Neural cell (in vitro differentiated cells): ENCODE data around the gene BTBD9.

Source experiments
- EP300 ChIP-seq: fragments of 450-650 bp; conservative IDR thresholded peaks from 2 replicates; pipeline ENCODE4 v1.6.1; 2014; ENCODE audit warnings: antibody characterized with exemption, mild to moderate bottlenecking, moderate library complexity; ENCODE audit not compliant: poor library complexity, severe bottlenecking
- MXI1 ChIP-seq: fragments of 450-650 bp; conservative IDR thresholded peaks from 2 replicates; pipeline ENCODE4 v1.6.1; 2014; ENCODE audit warnings: antibody characterized with exemption, mild to moderate bottlenecking; ENCODE audit not compliant: poor library complexity, severe bottlenecking
- POLR2AphosphoS5 ChIP-seq: IDR thresholded peaks from 2 replicates; pipeline ENCODE4 v1.6.1; 2012
- REST ChIP-seq: IDR thresholded peaks from 2 replicates; pipeline ENCODE4 v1.6.1; 2012; ENCODE audit warnings: borderline replicate concordance
- TF ChIP-seq, protein P1 (sequence below): fragments of 450-650 bp; IDR thresholded peaks from 2 replicates; pipeline ENCODE4 v1.5.1; 2014; ENCODE audit warnings: antibody characterized with exemption, mild to moderate bottlenecking, moderate library complexity; ENCODE audit not compliant: poor library complexity, severe bottlenecking

DNA sequence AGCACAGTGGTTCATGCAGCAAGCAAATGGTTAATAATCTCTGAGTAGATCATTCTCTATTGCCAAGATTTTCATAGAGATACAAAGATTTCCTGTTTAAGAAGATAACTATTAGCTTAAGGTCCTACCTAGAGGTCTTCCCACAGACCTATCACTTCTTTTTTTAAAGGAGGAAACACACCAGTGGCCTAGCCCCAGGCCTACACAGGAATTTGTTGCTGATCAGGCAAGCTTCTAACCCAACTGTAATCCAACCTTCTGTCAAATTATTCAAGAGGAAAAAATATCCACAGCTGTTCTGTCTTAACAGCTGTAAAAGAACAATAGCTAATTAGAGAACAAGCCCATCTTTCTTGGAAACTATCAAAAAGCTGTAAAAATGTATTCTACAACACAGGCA, 332.8 kb downstream of the BTBD9 start:
- TF ChIP-seq POLR2AphosphoS5, result no peak
- TF ChIP-seq REST, result no peak
- TF ChIP-seq MXI1, result no peak
- TF ChIP-seq, protein P1, sequence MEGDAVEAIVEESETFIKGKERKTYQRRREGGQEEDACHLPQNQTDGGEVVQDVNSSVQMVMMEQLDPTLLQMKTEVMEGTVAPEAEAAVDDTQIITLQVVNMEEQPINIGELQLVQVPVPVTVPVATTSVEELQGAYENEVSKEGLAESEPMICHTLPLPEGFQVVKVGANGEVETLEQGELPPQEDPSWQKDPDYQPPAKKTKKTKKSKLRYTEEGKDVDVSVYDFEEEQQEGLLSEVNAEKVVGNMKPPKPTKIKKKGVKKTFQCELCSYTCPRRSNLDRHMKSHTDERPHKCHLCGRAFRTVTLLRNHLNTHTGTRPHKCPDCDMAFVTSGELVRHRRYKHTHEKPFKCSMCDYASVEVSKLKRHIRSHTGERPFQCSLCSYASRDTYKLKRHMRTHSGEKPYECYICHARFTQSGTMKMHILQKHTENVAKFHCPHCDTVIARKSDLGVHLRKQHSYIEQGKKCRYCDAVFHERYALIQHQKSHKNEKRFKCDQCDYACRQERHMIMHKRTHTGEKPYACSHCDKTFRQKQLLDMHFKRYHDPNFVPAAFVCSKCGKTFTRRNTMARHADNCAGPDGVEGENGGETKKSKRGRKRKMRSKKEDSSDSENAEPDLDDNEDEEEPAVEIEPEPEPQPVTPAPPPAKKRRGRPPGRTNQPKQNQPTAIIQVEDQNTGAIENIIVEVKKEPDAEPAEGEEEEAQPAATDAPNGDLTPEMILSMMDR, result no peak
- TF ChIP-seq EP300, result no peak
